Sigmoid colon (tissue), 4 donors: Measurements from ENCODE around the gene EIF4EBP2.

ENCODE experiments used
- EP300 ChIP-seq, 4 donors: sonication (generic); formaldehyde crosslinking; IDR thresholded peaks; one replicate each; pipeline ENCODE4 v1.6.1; 2017; ENCODE audit warnings: antibody characterized with exemption in 4 of 4
- POLR2A ChIP-seq, 2 donors: fragments of 450-650 bp; IDR thresholded peaks; one replicate each; pipeline ENCODE4 v1.6.1; 2016; ENCODE audit warnings: antibody characterized with exemption in 2 of 2, mild to moderate bottlenecking in 2 of 2, moderate library complexity in 2 of 2
- TF ChIP-seq, protein P1 (sequence below), 4 experiments: fragments of 450-650 bp in 3 of 4; fragments of 200-600 bp in 1 of 4; IDR thresholded peaks; one replicate each; pipeline ENCODE4 v1.5.1; 2016 to 2019; ENCODE audit warnings: antibody characterized with exemption in 4 of 4, mild to moderate bottlenecking in 3 of 4, moderate library complexity in 2 of 4

DNA sequence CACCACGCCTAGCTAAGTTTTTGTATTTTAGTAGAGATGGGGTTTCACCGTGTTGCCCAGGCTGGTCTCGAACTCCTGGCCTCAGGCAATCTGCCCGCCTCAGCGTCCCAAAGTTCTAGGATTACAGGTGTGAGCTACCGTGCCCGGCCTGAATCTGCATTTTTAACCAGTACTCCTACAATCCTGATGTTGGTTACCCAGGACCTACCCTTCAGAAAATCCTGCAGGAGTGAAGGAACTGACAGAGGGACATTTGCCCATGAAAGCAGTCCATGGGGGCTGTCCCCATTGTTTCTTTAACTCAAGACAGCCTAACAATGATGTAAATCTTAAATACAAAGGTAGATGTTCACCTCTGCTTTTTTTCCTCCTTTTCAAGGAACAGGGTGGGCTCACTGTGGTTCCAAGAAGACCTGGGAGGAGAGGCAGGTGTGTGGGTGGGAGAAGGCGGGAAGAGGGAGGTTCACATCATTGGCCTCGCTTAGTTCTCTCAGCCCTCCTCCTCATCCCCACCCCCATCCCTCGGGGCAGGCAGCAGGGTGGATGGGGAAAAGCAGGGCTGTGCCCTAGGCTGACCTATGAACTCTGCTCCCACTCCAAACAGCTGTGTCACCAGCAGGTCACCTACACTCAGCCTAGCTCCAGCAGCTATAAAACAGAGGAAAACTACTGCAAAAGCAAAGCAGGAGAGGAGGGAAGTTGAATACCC, 35.0 kb upstream of the EIF4EBP2 start:
- TF ChIP-seq, protein P1, sequence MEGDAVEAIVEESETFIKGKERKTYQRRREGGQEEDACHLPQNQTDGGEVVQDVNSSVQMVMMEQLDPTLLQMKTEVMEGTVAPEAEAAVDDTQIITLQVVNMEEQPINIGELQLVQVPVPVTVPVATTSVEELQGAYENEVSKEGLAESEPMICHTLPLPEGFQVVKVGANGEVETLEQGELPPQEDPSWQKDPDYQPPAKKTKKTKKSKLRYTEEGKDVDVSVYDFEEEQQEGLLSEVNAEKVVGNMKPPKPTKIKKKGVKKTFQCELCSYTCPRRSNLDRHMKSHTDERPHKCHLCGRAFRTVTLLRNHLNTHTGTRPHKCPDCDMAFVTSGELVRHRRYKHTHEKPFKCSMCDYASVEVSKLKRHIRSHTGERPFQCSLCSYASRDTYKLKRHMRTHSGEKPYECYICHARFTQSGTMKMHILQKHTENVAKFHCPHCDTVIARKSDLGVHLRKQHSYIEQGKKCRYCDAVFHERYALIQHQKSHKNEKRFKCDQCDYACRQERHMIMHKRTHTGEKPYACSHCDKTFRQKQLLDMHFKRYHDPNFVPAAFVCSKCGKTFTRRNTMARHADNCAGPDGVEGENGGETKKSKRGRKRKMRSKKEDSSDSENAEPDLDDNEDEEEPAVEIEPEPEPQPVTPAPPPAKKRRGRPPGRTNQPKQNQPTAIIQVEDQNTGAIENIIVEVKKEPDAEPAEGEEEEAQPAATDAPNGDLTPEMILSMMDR (IDR thresholded peaks at IDR 0.05): no peak
- TF ChIP-seq EP300 (IDR thresholded peaks at IDR 0.05) (no peak), POLR2A (IDR thresholded peaks at IDR 0.05) (no peak)
